Measurements from ENCODE around the gene CCDC50. TPM values are rescaled to one million over a fixed set of nuclear protein-coding genes. Genes with fewer than 3 reads are reported as not detected.

CCDC50 gene
- polyA plus RNA-seq, 1 donor (not counting 4 experiments of a cell fraction or from before 2014, with no cell fraction given) = 54.8 TPM

DNA sequence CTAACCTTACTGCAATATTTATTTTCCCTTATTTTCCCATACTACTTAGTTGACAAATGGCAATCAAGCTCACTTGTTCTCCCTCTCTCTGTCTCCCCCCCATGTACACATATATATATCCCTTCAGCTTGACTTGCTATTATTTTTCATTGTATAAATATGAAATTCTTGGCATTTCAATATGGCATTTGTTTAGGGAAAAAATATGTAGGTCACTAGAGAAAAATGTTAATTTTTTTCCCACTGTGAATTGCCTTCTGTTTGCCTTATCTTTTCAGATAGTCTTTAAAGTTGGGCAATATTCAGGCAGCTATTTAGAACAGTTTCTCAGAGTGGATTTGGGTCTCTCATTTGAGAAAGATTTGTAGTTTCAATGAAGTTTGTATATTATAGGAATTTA lies 64.0 kb downstream of the CCDC50 start:
- no peaks in the 10 kb centered on the region for H3K79me2 ChIP-seq (ENCODE audit: control insufficient read depth, insufficient read depth, low read length)
- H3K9me1 ChIP-seq (ENCODE audit: control insufficient read depth, extremely low read depth, insufficient read depth, low read length) = no peaks in the 10 kb centered on the region
- no peak for TF ChIP-seq EZH2 (IDR thresholded peaks at IDR 0.05; ENCODE audit: low read length)
- TF ChIP-seq, protein P1, sequence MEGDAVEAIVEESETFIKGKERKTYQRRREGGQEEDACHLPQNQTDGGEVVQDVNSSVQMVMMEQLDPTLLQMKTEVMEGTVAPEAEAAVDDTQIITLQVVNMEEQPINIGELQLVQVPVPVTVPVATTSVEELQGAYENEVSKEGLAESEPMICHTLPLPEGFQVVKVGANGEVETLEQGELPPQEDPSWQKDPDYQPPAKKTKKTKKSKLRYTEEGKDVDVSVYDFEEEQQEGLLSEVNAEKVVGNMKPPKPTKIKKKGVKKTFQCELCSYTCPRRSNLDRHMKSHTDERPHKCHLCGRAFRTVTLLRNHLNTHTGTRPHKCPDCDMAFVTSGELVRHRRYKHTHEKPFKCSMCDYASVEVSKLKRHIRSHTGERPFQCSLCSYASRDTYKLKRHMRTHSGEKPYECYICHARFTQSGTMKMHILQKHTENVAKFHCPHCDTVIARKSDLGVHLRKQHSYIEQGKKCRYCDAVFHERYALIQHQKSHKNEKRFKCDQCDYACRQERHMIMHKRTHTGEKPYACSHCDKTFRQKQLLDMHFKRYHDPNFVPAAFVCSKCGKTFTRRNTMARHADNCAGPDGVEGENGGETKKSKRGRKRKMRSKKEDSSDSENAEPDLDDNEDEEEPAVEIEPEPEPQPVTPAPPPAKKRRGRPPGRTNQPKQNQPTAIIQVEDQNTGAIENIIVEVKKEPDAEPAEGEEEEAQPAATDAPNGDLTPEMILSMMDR (optimal IDR thresholded peaks at IDR 0.05 in 1 of 3, IDR thresholded peaks at IDR 0.05 in 1 of 3, conservative IDR thresholded peaks at IDR 0.05 in 1 of 3; ENCODE audit: extremely low read depth in 1 of 3, insufficient read depth in 2 of 3, low read length in 3 of 3) = no peak
- H2AFZ ChIP-seq (ENCODE audit: control insufficient read depth, low read length) = no peak overlapping the region
- H4K20me1 ChIP-seq (ENCODE audit: control insufficient read depth, extremely low read depth, insufficient read depth, low read length) = no peaks in the 10 kb centered on the region
- H3K9ac ChIP-seq (ENCODE audit: control insufficient read depth, extremely low read depth, insufficient read depth, low read length) = no peak overlapping the region
- dilution Hi-C loops (cut with MboI; ENCODE audit: extremely low pct_ligation_motif_present, low sequenced_read_pairs) = no loop called here
- no peak overlapping the region for H3K4me3 ChIP-seq (ENCODE audit: control insufficient read depth in 2 of 3, extremely low read depth in 1 of 3, insufficient read depth in 2 of 3, low read depth in 1 of 3, low read length in 3 of 3)
- peaks cover 3 to 5% of the 10 kb centered on the region in 2 experiments for H3K36me3 ChIP-seq (ENCODE audit: control insufficient read depth in 2 of 2, extremely low read depth in 1 of 2, insufficient read depth in 2 of 2, low read length in 2 of 2)
- peak; percentile 5 for FAIRE-seq
- H3K4me2 ChIP-seq (ENCODE audit: control insufficient read depth, extremely low read depth, insufficient read depth, low read depth, low read length) = no peak overlapping the region
- DNase-seq (ENCODE audit: low read depth, low spot score) = no peak
- no peaks in the 10 kb centered on the region for H3K9me3 ChIP-seq (ENCODE audit: control insufficient read depth, low read depth, low read length)
- no peak overlapping the region for H3K27ac ChIP-seq (ENCODE audit: control insufficient read depth, insufficient read depth, low read length)
- no peaks in the 10 kb centered on the region for H3K4me1 ChIP-seq (ENCODE audit: control insufficient read depth, extremely low read depth, insufficient read depth, low read length)
- H3K27me3 ChIP-seq (ENCODE audit: control insufficient read depth, extremely low read depth, insufficient read depth, low read length) = no peaks in the 10 kb centered on the region

DNA sequence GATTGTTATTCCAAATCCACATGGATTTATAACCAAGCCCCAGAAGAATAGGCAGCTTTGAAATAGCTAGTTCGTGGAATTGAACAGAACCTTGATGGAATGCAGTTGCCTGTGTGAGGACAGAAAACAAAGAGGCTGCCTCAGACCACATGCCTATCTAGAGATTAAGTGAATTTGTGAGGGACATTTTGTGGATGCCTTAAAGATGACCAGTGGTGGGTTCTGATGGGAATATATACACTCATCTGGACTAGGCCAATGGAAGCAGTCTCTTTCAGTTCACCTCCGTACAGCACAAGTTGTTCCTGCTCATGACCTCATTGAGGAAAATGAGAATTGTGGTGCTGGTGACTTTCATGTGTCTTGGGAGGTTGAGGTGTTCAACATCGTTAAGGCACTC lies 68.6 kb downstream of the CCDC50 start:
- Histone ChIP-seq H3K27me3 (ENCODE audit: control insufficient read depth, extremely low read depth, insufficient read depth, low read length) (no peaks in the 10 kb centered on the region), H3K36me3 (ENCODE audit: control insufficient read depth in 2 of 2, extremely low read depth in 1 of 2, insufficient read depth in 2 of 2, low read length in 2 of 2) (no peaks in the 10 kb centered on the region), H3K27ac (ENCODE audit: control insufficient read depth, insufficient read depth, low read length) (no peak overlapping the region), H2AFZ (ENCODE audit: control insufficient read depth, low read length) (no peak overlapping the region), H3K9ac (ENCODE audit: control insufficient read depth, extremely low read depth, insufficient read depth, low read length) (no peak overlapping the region), H3K4me3 (ENCODE audit: control insufficient read depth in 2 of 3, extremely low read depth in 1 of 3, insufficient read depth in 2 of 3, low read depth in 1 of 3, low read length in 3 of 3) (no peak overlapping the region), H4K20me1 (ENCODE audit: control insufficient read depth, extremely low read depth, insufficient read depth, low read length) (no peaks in the 10 kb centered on the region), H3K4me1 (ENCODE audit: control insufficient read depth, extremely low read depth, insufficient read depth, low read length) (no peaks in the 10 kb centered on the region), H3K4me2 (ENCODE audit: control insufficient read depth, extremely low read depth, insufficient read depth, low read depth, low read length) (no peak overlapping the region), H3K79me2 (ENCODE audit: control insufficient read depth, insufficient read depth, low read length) (no peaks in the 10 kb centered on the region), H3K9me1 (ENCODE audit: control insufficient read depth, extremely low read depth, insufficient read depth, low read length) (no peaks in the 10 kb centered on the region), H3K9me3 (ENCODE audit: control insufficient read depth, low read depth, low read length) (no peaks in the 10 kb centered on the region)
- FAIRE-seq = no peak
- TF ChIP-seq EZH2 (IDR thresholded peaks at IDR 0.05; ENCODE audit: low read length) = no peak
- TF ChIP-seq, protein P1 (optimal IDR thresholded peaks at IDR 0.05 in 1 of 3, IDR thresholded peaks at IDR 0.05 in 1 of 3, conservative IDR thresholded peaks at IDR 0.05 in 1 of 3; ENCODE audit: extremely low read depth in 1 of 3, insufficient read depth in 2 of 3, low read length in 3 of 3) = no peak
- dilution Hi-C loops (cut with MboI; ENCODE audit: extremely low pct_ligation_motif_present, low sequenced_read_pairs) = no loop called here
- no peak for DNase-seq (ENCODE audit: low read depth, low spot score)
